AG08395 (cell line): ENCODE data around the gene SLX4IP.
A peak's percentile ranks its signal among the peaks of the same experiment; 100 is the strongest.

Experiments
- DNase-seq: peaks from one replicate; pipeline ENCODE4 v3.0.0; 2012; ENCODE audit warnings: mixed read lengths, low spot score

SLX4IP gene

DNA sequence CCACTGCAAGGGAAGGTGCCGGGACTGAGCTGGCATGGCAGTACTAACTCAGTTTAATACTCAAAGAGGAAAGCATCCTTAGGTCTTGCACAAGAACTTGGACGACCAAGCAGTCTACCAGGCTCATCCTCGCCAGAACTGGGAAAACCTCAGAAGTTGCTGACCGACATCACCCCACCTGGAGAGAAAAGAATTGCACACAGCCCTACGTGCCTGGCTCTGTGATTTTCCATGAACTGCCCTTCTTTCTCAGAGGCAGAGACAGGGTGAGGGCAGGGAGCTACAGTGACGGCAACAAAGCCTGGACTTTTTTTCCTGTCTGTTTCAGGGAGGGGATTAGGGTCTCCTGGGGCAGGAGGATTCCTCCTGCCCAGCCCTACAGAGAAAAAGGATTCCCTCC, 230.7 kb downstream of the SLX4IP start:
- no peak for DNase-seq

DNA sequence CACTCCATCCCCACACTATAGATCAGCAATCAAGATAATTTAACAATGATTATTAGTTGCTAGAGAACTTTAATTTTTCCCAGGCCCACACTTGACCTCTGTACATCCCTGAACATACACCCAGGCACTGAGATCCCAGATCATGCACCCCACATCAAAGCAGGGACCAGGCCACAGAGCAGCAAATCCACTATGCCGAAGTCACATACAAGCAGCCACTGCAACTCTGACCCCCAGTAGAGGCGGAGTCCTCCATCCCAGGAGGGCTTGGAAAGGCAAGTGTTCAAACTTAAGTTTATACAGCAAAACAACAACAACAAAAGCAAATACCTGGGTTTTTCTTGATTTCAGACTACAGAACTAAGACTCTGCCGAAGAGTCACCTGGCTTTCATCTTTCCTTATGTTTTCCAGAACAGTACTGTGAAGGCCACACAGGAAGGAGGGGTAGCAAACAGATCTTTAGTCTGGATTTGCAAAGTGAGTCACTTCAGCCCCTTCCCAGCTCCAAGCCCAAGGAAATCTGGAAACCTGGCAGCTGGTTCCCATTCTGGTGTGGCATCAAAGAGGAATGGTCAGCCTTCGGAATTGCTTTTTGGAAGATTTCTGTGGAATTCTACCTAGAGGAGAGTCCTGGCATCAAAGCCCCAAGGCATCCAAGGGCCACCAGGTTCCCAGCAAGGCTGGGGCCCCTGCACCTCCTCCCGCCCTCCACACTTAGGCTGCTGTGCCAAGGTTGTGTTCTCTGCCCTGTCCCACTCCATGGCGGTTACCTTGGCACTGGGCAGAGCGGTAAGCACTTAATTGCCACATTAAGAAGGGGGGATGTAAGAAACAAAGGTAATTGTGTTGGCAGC, 231.3 kb downstream of the SLX4IP start:
- DNase-seq = no peak

DNA sequence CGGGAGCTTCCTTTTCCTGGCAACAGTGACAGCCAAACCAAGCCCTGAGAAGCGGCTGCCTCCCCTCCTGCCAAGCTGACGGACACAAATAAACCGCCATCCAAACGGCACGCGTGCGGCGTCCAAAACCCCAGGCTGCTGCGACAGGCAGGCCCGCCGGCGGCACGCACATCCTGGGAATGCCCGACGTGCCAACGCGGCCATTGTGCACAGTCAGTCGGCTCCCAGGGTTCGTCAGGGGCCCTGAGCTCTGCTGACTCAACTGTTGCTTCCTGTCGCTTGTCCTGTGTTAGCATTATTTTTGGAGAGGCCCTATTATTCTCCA, 231.9 kb downstream of the SLX4IP start:
- no peak for DNase-seq

DNA sequence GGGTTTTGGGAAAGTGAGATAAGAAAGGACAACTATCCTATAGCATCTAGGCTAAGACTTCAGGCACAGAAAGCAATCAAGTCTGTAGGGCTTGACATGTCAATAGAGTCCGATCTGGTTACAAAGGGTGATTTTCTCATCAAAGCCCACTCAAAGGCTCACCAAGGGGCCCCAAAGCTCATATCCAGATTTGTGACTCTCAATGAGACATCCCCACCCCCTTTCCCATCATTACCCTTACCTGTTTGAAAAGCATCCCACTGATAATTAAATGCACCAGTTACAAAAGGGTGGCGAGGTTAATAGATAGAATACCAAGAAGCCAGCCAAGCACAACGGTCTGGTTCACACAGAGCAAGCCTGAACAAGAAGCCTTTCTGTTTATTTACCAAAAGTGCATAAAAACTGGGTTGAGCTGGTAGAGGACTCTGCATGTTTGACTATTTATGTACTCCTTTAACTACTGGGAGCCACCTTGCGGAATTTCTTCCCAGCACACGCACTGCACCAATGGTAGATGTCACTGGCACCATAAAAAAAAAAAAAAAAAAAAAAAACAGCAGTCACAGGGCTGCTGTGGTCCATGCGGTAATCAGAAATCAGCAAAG, 232.6 kb downstream of the SLX4IP start:
- DNase-seq = no peak

DNA sequence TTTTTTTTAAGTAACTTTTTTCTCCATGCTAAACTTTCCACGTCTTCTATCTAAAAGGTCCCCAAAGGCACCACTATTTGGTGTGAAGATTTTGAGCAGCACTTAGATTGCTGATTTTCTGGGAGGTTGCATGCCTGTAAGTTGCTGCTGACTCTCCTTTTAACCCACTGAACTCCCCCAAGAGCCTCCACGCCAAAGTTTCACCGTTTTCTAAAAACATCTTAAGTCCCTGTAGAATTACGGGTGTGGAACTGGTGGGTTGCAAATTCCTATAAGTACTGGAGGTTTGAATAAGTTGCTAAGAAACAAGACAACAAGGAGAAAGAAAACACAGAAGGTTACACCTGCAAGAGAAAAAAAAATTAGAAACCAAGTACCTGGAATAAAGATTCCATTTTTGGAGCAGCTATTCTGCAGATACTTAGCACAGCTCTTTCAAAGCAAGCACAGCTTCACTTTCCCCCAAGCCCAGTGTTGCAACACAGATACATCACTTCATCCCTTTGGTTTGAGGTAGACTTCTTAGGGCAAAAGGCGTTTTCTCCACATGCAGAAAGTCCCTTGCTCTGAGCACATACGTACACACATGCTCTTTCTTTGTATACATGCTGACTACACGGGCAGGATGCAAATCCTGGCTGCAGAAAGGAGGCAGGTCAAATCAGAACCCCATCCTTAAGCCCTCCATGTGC, 233.7 kb downstream of the SLX4IP start:
- DNase-seq = no peak

DNA sequence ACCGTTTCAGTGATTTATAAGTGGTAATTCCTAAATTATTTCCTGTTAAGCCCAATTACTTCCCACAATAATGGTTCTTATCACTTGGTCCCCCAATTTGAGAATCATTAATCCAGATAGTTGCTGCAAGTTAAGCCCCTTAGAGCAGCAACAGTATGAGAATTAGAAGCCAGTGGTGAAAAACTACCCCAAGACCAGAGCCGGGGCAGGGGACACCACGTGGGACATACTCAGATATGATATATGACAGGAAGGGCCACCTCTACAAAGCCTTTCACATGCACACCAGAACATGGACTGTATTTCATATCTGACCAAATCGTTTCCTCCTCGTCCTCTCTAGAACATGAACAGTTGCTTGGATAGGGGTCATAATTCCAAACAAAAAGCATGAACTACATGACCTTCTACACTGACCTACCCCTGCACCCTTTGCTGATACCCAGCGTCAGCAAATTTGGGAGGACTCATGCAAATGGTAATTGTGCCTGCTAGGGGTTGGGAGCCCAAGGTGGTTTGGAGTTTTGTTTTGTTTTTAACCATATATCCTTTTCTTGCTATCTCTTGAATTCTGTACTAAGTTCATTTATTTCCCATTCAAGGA, 234.8 kb downstream of the SLX4IP start:
- no peak for DNase-seq

DNA sequence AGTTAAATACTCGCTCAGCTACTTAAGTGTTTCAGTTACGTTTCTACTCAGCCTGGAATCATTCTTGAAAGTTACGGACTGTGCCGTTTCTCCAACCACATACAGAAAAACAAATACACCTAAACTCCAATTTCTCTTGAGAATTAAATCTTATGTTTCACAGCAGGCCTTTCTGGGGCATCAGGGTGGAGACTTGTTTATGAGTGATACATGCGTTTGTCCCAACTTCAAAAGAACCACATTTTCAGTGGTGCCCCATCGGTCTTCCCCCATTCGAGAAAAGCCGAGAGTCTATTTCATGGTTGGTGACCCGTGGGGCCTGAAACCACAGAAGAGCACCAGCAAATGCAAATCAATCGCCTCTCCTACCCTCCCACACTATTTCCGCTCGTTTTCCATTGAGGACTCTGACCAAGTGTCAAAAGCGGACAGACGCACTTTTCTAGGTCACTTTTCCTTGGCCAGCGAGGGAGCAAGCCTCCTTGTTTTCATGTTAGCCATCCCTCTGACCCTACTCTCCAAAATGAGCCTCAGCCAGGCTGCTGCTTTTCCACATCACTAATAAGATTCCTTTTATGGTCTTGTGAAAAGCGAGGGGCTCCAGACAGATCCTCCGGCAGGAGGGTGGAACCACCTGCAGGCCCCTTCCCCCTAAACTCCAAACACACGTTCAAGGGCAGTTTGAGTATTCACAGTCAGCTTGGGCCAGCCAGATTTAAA, 235.6 kb downstream of the SLX4IP start:
- no peak for DNase-seq

DNA sequence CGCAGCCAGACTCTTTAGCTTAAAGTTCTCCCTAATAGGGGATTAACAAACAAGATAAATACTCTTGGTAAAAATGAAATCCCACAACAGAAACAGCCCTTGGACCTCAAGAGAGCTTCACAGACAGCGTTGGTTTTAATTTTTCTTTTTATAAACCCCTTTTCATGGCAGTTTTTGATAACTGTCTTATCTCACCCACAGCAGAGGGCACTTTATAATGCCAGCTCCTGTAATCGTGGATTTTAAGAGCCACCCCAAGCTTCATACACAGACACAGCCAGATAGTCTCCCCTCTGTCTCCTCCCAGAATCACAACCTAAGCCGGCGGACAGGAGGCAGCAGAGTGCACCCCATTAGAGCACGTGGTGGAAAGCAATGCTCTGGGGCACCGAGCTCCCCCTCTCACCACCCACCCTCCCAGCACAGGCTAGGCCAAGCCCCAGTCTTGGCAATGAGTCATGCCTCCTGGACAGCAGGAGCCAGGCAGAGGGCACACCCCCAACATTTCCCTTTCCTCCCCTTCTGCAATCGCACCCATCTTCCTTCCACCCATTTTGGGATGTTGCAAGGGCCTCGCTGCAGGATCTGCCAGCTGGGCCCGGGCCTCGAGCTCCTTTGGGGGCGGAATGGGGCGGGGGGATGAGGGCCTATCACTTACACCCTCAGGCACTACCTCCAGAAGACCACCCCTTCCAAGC, 236.3 kb downstream of the SLX4IP start:
- DNase-seq = peak; percentile 86

DNA sequence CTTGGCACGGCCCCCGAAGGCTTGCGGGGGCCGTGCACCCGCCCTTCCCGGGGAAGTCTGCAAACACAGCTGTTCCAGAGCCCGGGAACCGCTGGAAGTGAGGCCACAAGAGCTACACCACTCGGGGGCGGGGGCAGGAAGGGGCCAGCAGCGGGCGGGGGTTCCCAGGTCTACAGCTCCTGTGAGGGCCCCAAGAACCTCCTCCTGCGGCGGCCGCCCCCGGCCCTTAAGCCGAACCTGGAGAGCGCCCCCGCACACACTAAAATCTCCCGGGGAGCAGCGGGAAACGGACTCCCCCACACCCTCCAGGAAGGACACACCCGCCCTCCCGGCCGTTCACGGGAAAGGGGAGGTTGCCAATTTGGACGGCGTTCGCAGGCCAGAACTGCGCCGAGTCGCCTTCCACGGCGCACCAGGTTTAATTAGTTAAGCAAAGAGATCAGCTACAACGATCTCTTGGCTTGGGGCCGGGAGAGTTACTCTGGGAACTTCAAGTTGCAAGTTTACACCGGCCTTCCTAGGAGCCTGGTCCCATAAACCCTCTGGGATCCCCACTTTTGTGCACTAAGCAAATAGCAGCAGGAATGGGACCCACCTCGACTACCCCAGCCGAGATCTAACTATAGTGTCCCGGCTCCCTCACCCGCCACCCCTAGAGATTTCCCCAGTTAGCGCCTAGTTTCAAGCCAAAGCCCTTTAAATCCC, 237.0 kb downstream of the SLX4IP start:
- DNase-seq = peak; percentile 32

DNA sequence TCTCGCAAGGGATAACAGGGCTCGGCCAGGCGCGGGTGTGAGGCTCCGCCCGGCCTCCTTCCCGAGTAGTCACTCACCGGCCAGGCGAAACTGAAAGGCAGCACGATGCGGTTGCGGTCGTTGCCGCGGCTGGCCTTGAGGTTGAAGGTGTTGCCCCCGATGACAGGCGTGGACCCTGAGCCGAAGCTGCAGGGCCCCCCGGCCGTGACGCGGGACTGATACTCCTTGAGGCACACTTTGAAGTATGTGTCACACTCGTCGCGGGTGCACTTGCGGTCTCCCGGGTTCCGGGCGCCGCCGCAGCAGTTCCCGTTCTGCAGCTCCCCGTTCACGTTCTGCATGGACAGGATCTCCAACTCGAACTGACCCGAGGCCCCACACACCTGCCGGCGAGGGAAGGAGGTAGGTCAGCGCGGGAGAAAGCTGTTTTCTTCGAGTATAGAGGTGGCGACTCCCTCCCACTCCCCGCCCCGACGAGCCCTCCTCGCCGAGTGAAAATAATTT, 237.6 kb downstream of the SLX4IP start:
- peak; percentile 46 for DNase-seq

DNA sequence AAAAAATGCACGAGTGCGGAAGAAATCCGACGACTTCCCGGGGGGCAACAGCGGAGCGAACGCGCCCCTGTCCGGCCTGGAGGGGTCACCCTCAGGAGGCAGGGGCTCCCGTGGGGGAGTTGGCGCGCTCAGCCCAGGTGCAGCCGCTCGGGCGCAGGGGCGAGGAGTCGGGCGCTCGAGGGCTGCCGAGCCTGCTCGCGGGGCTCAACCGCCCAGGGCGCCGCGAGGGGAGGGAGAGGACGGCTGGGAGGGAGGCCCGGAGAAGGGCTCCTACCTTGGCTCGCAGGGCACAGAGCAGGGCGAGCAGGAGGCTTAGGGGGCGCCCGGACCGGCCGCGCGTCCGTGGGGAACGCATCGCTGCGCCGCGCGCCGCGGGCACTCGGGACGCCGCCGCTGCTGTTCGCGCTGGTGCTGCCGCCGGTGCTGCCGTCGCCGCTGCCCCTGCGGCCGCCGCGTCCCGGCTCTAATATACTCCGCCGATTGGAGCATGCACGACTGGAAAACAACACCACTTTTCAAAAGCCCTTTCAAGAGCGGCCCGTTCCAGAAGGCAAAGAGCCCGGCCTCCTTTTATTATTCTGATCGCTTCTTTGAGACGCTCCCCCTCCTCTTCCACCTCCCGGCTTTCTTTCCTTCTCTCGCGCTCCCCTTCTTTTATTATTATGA, 238.2 kb downstream of the SLX4IP start:
- DNase-seq = peak; percentile 31

DNA sequence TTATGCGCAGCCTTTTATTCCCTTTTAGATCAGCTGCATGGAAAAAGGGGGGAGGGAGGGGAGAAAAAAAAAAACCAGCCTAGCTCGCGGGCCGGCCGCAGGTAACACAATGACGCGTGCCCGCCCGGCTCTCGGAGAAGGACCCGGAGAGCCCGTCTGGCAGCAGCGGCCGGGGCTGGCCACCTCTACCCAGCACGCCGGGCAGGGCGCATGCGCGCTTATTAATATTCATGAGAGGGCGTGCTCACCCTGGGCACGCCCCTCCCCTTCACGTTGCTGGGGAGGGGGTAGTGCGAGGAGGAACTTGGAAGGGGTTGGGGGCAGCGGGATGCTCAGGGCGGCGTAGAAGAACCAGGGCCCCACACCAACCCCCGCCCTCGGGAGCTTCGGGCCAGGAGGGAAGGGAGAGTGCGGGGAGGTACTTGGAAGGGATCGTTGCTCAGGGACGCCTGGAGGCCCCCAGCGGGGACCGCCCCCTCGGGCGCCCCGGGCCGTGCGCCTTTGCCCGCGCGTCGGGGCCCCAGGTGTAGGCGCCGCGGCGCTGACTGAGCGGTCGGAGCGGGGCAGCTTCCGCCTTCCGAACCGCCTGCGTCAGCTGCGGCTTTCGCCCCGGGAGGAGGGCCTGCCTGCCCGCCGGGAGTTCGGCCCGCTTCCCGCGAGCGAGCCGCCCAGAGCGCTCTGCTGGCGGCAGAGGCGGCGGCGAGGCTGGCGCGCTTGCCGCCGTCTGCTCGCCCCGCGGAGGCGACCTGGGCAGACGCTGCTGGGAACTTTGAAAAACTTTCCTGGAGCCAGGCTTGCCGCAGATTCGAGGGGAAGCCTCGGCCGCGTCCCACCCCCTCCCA, 239.0 kb downstream of the SLX4IP start, which contains the start of gene JAG1:
Gene JAG1, minus strand, starts transcription at position 158 of the 842 bp plus-strand sequence. CDS start 469 bp downstream, outside the sequence.
- peak; percentile 98 for DNase-seq

DNA sequence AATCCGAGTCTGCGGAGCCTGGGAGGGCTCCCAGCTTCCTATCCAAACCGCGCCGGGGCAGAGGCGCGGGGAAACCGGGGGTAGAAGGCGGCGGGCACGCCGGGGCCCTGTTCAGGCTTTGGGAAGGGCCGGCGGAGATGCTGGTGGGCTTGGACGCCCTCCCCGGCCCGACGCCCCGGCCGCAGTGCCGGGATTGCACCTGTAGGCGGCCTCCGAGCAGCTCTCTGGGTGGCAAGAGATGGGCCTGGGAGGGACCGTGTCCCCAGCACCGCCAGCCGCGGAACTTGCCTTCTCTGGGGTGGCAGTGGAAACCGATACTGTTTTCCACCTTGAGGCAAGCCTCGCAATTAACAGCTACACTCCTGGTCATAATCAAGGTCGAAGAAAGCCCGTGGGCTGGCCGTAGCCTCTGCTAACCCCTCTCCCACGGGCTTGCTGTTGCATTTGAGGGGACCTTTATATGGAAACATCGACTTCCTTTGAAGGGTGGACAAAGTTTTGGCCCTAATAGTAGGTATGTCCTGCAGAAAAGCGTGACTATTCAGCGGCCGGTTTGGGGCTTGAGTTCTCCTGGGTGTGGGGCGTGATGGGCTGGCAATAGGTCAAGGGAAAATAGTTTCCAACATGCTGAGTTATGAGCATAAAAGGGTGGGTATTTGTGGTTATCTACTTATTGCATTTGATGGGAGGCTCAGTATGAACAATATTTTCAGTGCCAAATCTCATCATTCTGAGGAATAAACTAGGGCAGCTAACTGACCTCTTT, 239.8 kb downstream of the SLX4IP start:
- peak; percentile 80 for DNase-seq

DNA sequence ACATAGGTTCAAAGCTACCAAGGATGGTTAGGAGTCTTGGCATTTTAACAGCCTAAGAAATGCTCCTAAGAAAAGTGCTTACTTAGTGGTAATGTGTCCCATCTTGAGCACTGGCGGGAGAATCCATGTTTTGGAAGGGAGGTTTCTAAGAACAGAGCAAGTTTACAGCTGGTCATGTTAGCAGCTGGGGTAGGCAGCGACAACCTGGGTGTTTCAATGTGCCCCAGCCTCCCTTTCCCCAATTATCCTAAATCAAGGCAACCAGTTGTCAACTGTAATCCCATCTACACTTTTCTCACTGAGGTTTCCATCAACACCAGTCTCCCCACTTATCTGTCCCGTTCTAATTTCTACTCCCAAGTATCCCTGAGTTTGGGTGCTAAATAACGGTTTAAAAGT, 240.3 kb downstream of the SLX4IP start:
- no peak for DNase-seq

DNA sequence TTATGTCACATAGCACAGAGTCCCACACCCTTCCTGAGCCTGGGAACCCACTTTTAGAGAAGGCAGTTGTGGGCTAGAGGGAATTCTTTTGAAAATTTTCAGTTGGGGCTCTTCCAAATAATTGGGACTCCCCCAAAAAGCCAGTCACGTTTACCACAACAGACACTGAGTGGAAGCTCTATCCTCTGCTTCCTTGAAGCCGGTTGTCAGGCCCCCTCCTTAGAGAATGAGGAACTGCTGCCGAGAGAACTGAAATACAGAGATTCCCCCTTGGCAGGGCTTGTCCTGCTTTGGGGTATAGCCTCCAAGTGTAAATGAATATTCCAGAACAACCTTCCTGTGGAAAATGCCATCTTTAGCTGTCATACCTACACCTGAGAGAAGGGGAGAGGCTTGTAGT, 241.4 kb downstream of the SLX4IP start:
- DNase-seq = no peak
